Activated T-cell treated with anti-CD3 and anti-CD28 coated beads, Interleukin-2, amount 50 U/mL, for 48 hours (primary cell): ENCODE measurements around the gene C7orf33.
"Not testable (repeated sequence)": the region's sequence is repeated elsewhere in the genome, so short reads cannot be mapped to it uniquely, and the experiment has no call there.

Experiments
- DNase-seq, 2 experiments: peaks; one replicate each; pipeline ENCODE4 v3.0.0-alpha.2; 2020

The C7orf33 gene

GRCh38 chr7:148590471-148590870 is at the start of gene C7orf33:
Gene C7orf33 (plus strand): TSS chr7:148590766. CDS start chr7:148590926, 160 bp downstream.
- no peak for DNase-seq

GRCh38 chr7:148541891-148542504 is 48.6 kb upstream of the C7orf33 start:
- DNase-seq: no peak

- DNase-seq: no peak
These were observed 47.3 kb upstream of the C7orf33 start for GRCh38 chr7:148543302-148543701.

- no peak for DNase-seq
These were observed 45.4 kb upstream of the C7orf33 start for GRCh38 chr7:148545172-148545571.

GRCh38 chr7:148545932-148546331 is 44.6 kb upstream of the C7orf33 start:
- no peak for DNase-seq

GRCh38 chr7:148546857-148547256 is 43.7 kb upstream of the C7orf33 start:
- no peak for DNase-seq

GRCh38 chr7:148547951-148548350 is 42.6 kb upstream of the C7orf33 start:
- no peak for DNase-seq

GRCh38 chr7:148553979-148554378 is 36.6 kb upstream of the C7orf33 start:
- DNase-seq: no peak

- DNase-seq: no peak
These were observed 33.7 kb upstream of the C7orf33 start for GRCh38 chr7:148556892-148557291.

- no peak for DNase-seq
These were observed 31.7 kb upstream of the C7orf33 start for GRCh38 chr7:148558914-148559313.

GRCh38 chr7:148561099-148561498 is 29.5 kb upstream of the C7orf33 start:
- no peak for DNase-seq

GRCh38 chr7:148563583-148564274 is 26.8 kb upstream of the C7orf33 start:
- no peak for DNase-seq

GRCh38 chr7:148564275-148564951 is 26.2 kb upstream of the C7orf33 start:
- DNase-seq: peak; percentile 51 to 63

- DNase-seq: no peak
These were observed 23.8 kb upstream of the C7orf33 start for GRCh38 chr7:148566736-148567135.

- DNase-seq: no peak
These were observed 23.0 kb upstream of the C7orf33 start for GRCh38 chr7:148567524-148567923.

GRCh38 chr7:148570510-148570909 is 20.1 kb upstream of the C7orf33 start:
- DNase-seq: no peak

GRCh38 chr7:148570973-148571372 is 19.6 kb upstream of the C7orf33 start:
- not testable (repeated sequence) for DNase-seq

- DNase-seq: no peak
These were observed 19.2 kb upstream of the C7orf33 start for GRCh38 chr7:148571381-148571780.

GRCh38 chr7:148572067-148572522 is 18.5 kb upstream of the C7orf33 start:
- DNase-seq: no peak

GRCh38 chr7:148573581-148573980 is 17.0 kb upstream of the C7orf33 start:
- DNase-seq: not testable (repeated sequence)

- DNase-seq: peak; percentile 84 to 85
These were observed 14.7 kb upstream of the C7orf33 start for GRCh38 chr7:148575640-148576411.

- DNase-seq: no peak
These were observed 11.2 kb upstream of the C7orf33 start for GRCh38 chr7:148579366-148579765.

- DNase-seq: no peak
These were observed 10.1 kb upstream of the C7orf33 start for GRCh38 chr7:148580446-148580845.
